Body of pancreas (tissue), 4 donors: ENCODE measurements around the gene MED15. TPM values are rescaled to one million over a fixed set of nuclear protein-coding genes. Genes with fewer than 3 reads are reported as not detected.
A peak's percentile ranks its signal among the peaks of the same experiment; 100 is the strongest.
"Not testable (repeated sequence)": the region's sequence is repeated elsewhere in the genome, so short reads cannot be mapped to it uniquely, and the experiment has no call there.

Experiments
- ATAC-seq: fragments of 150-250 bp; one replicate; pipeline ENCODE4 v1.9.1; 2016
- DNase-seq, 4 donors: peaks; one replicate each; pipeline ENCODE4 v3.0.0-alpha.2; 2019
- H3K27ac ChIP-seq, 4 donors: fragments of 200-600 bp; sonication (generic); 1 replicate in 3 of 4; 2 replicates in 1 of 4; pipeline versions ENCODE4 v1.5.1 to v1.6.1; 2016 to 2019; ENCODE audit warnings: mild to moderate bottlenecking in 1 of 4, mixed read lengths in 1 of 4, moderate library complexity in 1 of 4
- H3K27me3 ChIP-seq, 2 donors: fragments of 200-600 bp; sonication (generic); one replicate each; pipeline ENCODE4 v1.6.0; 2016; ENCODE audit warnings: mild to moderate bottlenecking in 1 of 2
- H3K36me3 ChIP-seq, 2 donors: fragments of 200-600 bp; sonication (generic); replicated peaks in 1 of 2; 2 replicates each; pipeline ENCODE4 v1.5.1; 2016; ENCODE audit warnings: low read depth in 2 of 2; ENCODE audit not compliant: insufficient read depth in 1 of 2
- H3K4me1 ChIP-seq: fragments of 200-600 bp; sonication (generic); one replicate; pipeline ENCODE4 v1.6.0; 2016
- H3K4me3 ChIP-seq, 2 donors: fragments of 200-600 bp; sonication (generic); 1 replicate in 1 of 2; 2 replicates in 1 of 2; pipeline ENCODE4 v1.5.1; 2016 to 2019
- H3K9me3 ChIP-seq, 3 donors: fragments of 200-600 bp; sonication (generic); 1 replicate in 2 of 3; 2 replicates in 1 of 3; pipeline ENCODE4 v1.5.1; 2016
- POLR2A ChIP-seq, 3 donors: fragments of 450-650 bp; IDR thresholded peaks; one replicate each; pipeline ENCODE4 v1.6.1; 2016; ENCODE audit warnings: antibody characterized with exemption in 3 of 3, mild to moderate bottlenecking in 2 of 3
- WGBS, 2 donors: methylation state at CpG; one replicate each; pipeline ENCODE4 v1.1.5; 2017; 5-methylcytosine and 5-hydroxymethylcytosine counted together
- intact Hi-C: fragments of 100-400 bp; cut with DNase I; formaldehyde crosslinking; loops from one replicate; pipeline ENCODE4 v1.15.1; 2023
- total RNA-seq, 2 donors: library from RNA; depleted of rRNA; stranded (reverse); fragments of >200 nt; gene quantifications; one replicate each; pipeline ENCODE4 v1.1.0, GENCODE V29; 2016
- TF ChIP-seq, protein P1 (sequence below), 7 experiments: fragments of 450-650 bp in 4 of 7; fragments of 200-600 bp in 3 of 7; sonication (generic) in 3 of 7; IDR thresholded peaks; one replicate each; pipeline ENCODE4 v1.5.1; 2016 to 2019; ENCODE audit warnings: antibody characterized with exemption in 7 of 7

MED15 gene
- total RNA-seq, 2 donors from 2014 or later, result 31.6 to 36.9 TPM

DNA sequence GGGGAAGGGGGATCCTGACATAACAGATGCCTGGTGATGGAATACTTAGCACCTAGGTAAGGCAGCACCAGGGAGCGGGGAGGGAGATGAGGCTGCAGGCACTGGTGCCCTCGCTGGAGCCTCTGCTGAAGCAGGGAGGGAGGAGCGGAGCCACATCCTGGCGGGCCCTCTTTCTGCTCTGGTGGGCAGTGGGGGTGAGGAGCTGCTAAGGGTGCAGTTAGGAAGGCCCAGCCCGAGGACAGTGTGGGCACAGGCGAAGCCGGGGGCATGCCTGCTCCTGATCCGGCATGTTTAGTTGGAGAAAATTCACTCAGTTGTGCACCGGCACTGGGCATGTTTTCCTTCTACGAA is 83.9 kb downstream of the MED15 start:
- Histone ChIP-seq H3K36me3 (peaks cover 0 to 13% of the 10 kb centered on the region in 2 donors), H3K27me3 (no peaks in the 10 kb centered on the region), H3K9me3 (no peaks in the 10 kb centered on the region), H3K4me3 (no peak overlapping the region), H3K4me1 (no peaks in the 10 kb centered on the region), H3K27ac (no peak overlapping the region)
- WGBS, 2 donors, result 90 to 96% methylated on average over 4 to 10 of the region's 10 CpGs
- no peak for TF ChIP-seq POLR2A (IDR thresholded peaks at IDR 0.05)
- TF ChIP-seq, protein P1, sequence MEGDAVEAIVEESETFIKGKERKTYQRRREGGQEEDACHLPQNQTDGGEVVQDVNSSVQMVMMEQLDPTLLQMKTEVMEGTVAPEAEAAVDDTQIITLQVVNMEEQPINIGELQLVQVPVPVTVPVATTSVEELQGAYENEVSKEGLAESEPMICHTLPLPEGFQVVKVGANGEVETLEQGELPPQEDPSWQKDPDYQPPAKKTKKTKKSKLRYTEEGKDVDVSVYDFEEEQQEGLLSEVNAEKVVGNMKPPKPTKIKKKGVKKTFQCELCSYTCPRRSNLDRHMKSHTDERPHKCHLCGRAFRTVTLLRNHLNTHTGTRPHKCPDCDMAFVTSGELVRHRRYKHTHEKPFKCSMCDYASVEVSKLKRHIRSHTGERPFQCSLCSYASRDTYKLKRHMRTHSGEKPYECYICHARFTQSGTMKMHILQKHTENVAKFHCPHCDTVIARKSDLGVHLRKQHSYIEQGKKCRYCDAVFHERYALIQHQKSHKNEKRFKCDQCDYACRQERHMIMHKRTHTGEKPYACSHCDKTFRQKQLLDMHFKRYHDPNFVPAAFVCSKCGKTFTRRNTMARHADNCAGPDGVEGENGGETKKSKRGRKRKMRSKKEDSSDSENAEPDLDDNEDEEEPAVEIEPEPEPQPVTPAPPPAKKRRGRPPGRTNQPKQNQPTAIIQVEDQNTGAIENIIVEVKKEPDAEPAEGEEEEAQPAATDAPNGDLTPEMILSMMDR (IDR thresholded peaks at IDR 0.05), result no peak
- ATAC-seq (no peak), DNase-seq (no peak)
- intact Hi-C loops, result no loop called here

DNA sequence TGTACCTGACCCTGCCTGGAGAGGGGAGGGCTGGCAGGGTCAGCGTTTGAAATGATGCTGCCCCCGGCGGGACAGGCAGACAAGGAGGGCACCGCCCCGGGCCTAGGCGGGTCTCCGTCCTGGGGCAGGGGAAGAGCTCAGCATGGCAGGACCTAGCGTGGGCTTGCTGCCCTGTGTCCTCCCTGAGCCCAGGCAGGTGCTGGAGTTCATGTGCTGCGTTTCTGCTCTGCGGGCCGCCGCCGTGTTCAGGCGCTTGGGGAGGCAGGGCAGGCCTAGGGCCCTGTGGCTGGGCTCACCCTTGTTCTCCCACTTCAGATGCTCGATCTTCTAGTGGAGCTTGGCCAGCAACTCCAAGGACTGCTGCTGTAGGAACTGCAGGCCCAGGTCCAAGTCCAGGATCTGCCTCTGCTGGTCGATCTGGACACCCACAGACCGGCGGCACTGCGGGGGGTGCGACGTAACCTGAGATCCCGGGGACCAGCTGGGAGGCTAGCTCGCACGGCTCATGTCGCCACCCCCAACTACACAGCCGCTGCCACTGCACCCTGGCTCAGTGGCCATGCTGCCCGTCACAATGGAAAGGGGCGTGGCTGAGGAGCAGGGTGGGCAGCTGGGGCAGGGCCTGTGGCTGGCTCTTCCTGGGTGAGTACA is 84.4 kb downstream of the MED15 start:
- H3K4me3 ChIP-seq, result no peak overlapping the region
- DNase-seq (peak in 2 of 4 donors; percentile 53 to 58), ATAC-seq (peak; percentile 63)
- WGBS, 2 donors, result 65 to 90% methylated on average over 4 to 23 of the region's 28 CpGs
- peaks cover 0 to 8% of the 10 kb centered on the region in 2 donors for H3K36me3 ChIP-seq
- H3K27me3 ChIP-seq, result no peaks in the 10 kb centered on the region
- H3K9me3 ChIP-seq, result no peaks in the 10 kb centered on the region
- intact Hi-C loops, result no loop called here
- no peak for TF ChIP-seq POLR2A (IDR thresholded peaks at IDR 0.05)
- TF ChIP-seq, protein P1 (IDR thresholded peaks at IDR 0.05), result peak in 1 of 7 experiments; percentile 11
- no peak overlapping the region for H3K27ac ChIP-seq
- H3K4me1 ChIP-seq, result no peaks in the 10 kb centered on the region

DNA sequence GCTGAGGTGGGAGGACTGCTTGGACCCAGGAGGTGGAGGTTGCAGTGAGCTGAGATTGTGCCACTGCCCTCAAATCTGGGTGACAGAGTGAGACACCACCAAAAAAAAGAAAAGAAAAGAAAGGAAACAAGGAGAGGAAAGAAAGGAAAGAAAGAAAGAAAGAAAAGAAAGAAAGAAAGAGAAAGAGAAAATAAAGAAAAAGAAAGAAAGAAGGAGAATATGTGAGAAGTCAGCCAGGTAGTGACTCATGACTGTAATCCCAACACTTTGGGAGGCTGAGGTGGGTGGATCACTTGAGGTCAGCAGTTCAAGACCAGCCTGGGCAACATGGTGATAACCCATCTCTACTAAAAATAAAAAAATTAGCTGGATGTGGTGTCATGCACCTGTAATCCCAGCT is 86.6 kb downstream of the MED15 start:
- H3K36me3 ChIP-seq, H3K27me3 ChIP-seq, H3K4me3 ChIP-seq, DNase-seq, H3K9me3 ChIP-seq, ATAC-seq, H3K4me1 ChIP-seq, intact Hi-C loops, H3K27ac ChIP-seq: not testable (repeated sequence)

DNA sequence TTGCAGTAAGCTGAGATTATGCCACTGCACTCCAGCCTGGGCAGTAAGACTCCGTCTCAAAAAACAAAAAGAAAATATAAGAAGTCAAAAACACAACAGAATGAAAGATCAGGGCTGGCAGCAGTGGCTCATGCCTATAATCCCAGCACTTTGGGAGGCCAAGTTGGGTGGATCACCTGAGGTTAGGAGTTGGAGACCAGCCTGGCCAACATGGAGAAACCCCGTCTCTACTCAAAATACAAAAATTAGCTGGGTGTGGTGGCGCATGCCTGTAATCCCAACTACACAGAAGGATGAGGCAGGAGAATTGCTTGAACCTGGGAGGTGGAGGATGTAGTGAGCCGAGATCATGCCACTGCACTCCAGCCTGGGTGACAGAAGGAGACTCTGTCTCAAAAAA is 87.1 kb downstream of the MED15 start:
- H3K36me3 ChIP-seq, intact Hi-C loops, ATAC-seq, H3K27me3 ChIP-seq, H3K9me3 ChIP-seq, DNase-seq, H3K27ac ChIP-seq, H3K4me3 ChIP-seq, H3K4me1 ChIP-seq: not testable (repeated sequence)
- WGBS, 2 donors, result 82 to 84% methylated on average over 4 of the region's 4 CpGs

DNA sequence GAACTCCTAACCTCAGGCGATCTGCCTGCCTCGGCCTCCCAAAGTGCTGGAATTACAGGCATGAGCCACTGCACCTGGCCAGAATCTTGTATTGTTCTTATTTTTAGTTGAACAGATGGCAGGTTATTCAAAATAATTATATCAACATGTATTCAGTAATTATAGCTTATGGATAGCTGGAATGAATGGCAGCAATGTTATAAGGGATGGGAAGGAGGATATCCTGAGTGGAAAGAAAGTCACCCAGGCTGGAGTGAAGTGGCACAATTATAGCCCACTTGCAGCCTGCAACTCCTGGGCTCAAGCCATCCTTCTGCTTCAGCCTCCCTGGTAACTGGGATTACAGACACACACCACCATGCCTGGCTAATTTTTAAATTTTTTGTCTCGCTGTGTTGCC is 88.1 kb downstream of the MED15 start:
- no peak for TF ChIP-seq POLR2A (IDR thresholded peaks at IDR 0.05)
- TF ChIP-seq, protein P1 (IDR thresholded peaks at IDR 0.05), result no peak
- Histone ChIP-seq H3K4me1 (no peaks in the 10 kb centered on the region), H3K9me3 (no peaks in the 10 kb centered on the region), H3K36me3 (no peaks in the 10 kb centered on the region), H3K27ac (no peak overlapping the region), H3K4me3 (no peak overlapping the region), H3K27me3 (no peaks in the 10 kb centered on the region)
- intact Hi-C loops, result no loop called here
- 81 to 83% methylated on average over 3 of the region's 3 CpGs for WGBS, 2 donors
- ATAC-seq (no peak), DNase-seq (no peak)

DNA sequence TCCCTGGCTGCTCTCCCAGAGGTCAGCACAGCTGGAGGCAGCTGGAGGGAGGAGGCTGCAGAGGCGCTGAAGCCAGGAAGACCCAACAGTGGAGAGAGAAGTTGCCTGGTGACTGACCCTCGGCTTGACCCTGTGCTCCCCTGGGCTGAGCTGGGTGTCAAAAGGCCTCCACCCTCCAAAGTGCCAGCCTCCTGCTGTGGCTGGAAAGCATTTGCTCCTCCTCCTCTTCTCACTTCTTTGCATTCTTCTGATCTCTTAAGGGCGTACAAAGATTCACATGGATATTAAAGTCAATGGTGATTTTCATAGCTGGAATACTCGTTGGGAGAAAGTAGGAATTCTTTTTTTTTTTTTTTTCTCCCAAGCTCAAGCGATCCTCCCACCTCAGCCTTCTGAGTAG is 91.7 kb downstream of the MED15 start:
- Histone ChIP-seq H3K36me3 (no peaks in the 10 kb centered on the region), H3K27ac (no peak overlapping the region), H3K9me3 (no peaks in the 10 kb centered on the region), H3K4me3 (no peak overlapping the region), H3K4me1 (no peaks in the 10 kb centered on the region), H3K27me3 (no peaks in the 10 kb centered on the region)
- intact Hi-C loops, result no loop called here
- DNase-seq (no peak), ATAC-seq (no peak)
- WGBS, 2 donors, result 59 to 68% methylated on average over 3 to 5 of the region's 5 CpGs
- TF ChIP-seq, protein P1 (IDR thresholded peaks at IDR 0.05), result no peak
- TF ChIP-seq POLR2A (IDR thresholded peaks at IDR 0.05), result no peak
